ENCODE measurements around the gene SLC30A5.
A peak's percentile ranks its signal among the peaks of the same experiment; 100 is the strongest.

SLC30A5 gene

GRCh38 chr5:69074664-69075521 is 18.9 kb upstream of the SLC30A5 start:
- H3K4me3 ChIP-seq (ENCODE audit: low read length in 2 of 2), result no peak overlapping the region
- no peaks in the 10 kb centered on the region for H3K79me1 ChIP-seq (ENCODE audit: low read depth, low read length)
- H3K4ac ChIP-seq (ENCODE audit: low read length), result no peak overlapping the region
- no CpG with 5 or more reads among the region's 32 CpGs for WGBS, 2 donors (ENCODE audit: extremely low coverage in 2 of 2, insufficient read length in 2 of 2, insufficient replicate concordance in 1 of 2)
- H3K4me1 ChIP-seq (ENCODE audit: control insufficient read depth in 2 of 2, insufficient read depth in 1 of 2, low read depth in 1 of 2, low read length in 2 of 2), result no peaks in the 10 kb centered on the region
- no peak overlapping the region for H3K27ac ChIP-seq (replicated peaks; ENCODE audit: low read length)
- H3K23ac ChIP-seq (ENCODE audit: low read depth, low read length, poor library complexity), result peak overlapping the region; percentile 65
- H3K36me3 ChIP-seq (replicated peaks in 1 of 2; ENCODE audit: control insufficient read depth in 2 of 2, insufficient read depth in 2 of 2, low read length in 2 of 2), result no peaks in the 10 kb centered on the region
- H2BK120ac ChIP-seq (ENCODE audit: low read depth, low read length), result no peak overlapping the region
- H3K27me3 ChIP-seq (ENCODE audit: control insufficient read depth in 3 of 3, insufficient read depth in 3 of 3, low read depth in 1 of 3, low read length in 3 of 3), result no peaks in the 10 kb centered on the region
- peak overlapping the region; percentile 57 for H3K18ac ChIP-seq (ENCODE audit: low read length)
- peak overlapping the region; percentile 36 for H2AFZ ChIP-seq (ENCODE audit: low read length)
- H3K9ac ChIP-seq (ENCODE audit: low read depth, low read length, poor library complexity), result no peak overlapping the region
- H3K14ac ChIP-seq (ENCODE audit: low read length), result peak overlapping the region; percentile 71
- DNase-seq (ENCODE audit: low spot score), result no peak
- H3K4me2 ChIP-seq (ENCODE audit: insufficient read depth, low read length, poor library complexity, severe bottlenecking), result no peak overlapping the region
- peak overlapping the region; percentile 38 for H4K91ac ChIP-seq (ENCODE audit: low read depth, low read length, poor library complexity)
- H4K8ac ChIP-seq (ENCODE audit: low read depth, low read length), result no peak overlapping the region
- peak overlapping the region; percentile 58 for H2BK15ac ChIP-seq (ENCODE audit: low read length)
- no peaks in the 10 kb centered on the region for H3K9me3 ChIP-seq (replicated peaks in 1 of 2; ENCODE audit: control insufficient read depth in 2 of 2, insufficient read depth in 1 of 2, low read depth in 1 of 2, low read length in 2 of 2)
- H2AK5ac ChIP-seq (ENCODE audit: low read depth, low read length), result peak overlapping the region; percentile 70
- H2BK12ac ChIP-seq (ENCODE audit: low read length), result no peak overlapping the region
- H2BK5ac ChIP-seq (ENCODE audit: low read length), result peak overlapping the region; percentile 24

GRCh38 chr5:69075522-69076179 is 18.2 kb upstream of the SLC30A5 start:
- Histone ChIP-seq H3K36me3 (replicated peaks in 1 of 2; ENCODE audit: control insufficient read depth in 2 of 2, insufficient read depth in 2 of 2, low read length in 2 of 2) (no peaks in the 10 kb centered on the region), H3K18ac (ENCODE audit: low read length) (no peak overlapping the region), H3K4me2 (ENCODE audit: insufficient read depth, low read length, poor library complexity, severe bottlenecking) (no peak overlapping the region), H2BK120ac (ENCODE audit: low read depth, low read length) (no peak overlapping the region), H2AFZ (ENCODE audit: low read length) (peak overlapping the region; percentile 36), H2AK5ac (ENCODE audit: low read depth, low read length) (no peak overlapping the region), H3K4ac (ENCODE audit: low read length) (no peak overlapping the region), H3K4me3 (ENCODE audit: low read length in 2 of 2) (no peak overlapping the region), H3K9me3 (replicated peaks in 1 of 2; ENCODE audit: control insufficient read depth in 2 of 2, insufficient read depth in 1 of 2, low read depth in 1 of 2, low read length in 2 of 2) (no peaks in the 10 kb centered on the region), H2BK5ac (ENCODE audit: low read length) (no peak overlapping the region), H3K27me3 (ENCODE audit: control insufficient read depth in 3 of 3, insufficient read depth in 3 of 3, low read depth in 1 of 3, low read length in 3 of 3) (no peaks in the 10 kb centered on the region), H3K79me1 (ENCODE audit: low read depth, low read length) (no peaks in the 10 kb centered on the region), H3K14ac (ENCODE audit: low read length) (peak overlapping the region; percentile 71), H3K27ac (replicated peaks; ENCODE audit: low read length) (no peak overlapping the region), H2BK15ac (ENCODE audit: low read length) (peak overlapping the region; percentile 58), H3K9ac (ENCODE audit: low read depth, low read length, poor library complexity) (no peak overlapping the region), H3K23ac (ENCODE audit: low read depth, low read length, poor library complexity) (peak overlapping the region; percentile 65), H2BK12ac (ENCODE audit: low read length) (no peak overlapping the region), H4K91ac (ENCODE audit: low read depth, low read length, poor library complexity) (no peak overlapping the region), H3K4me1 (ENCODE audit: control insufficient read depth in 2 of 2, insufficient read depth in 1 of 2, low read depth in 1 of 2, low read length in 2 of 2) (no peaks in the 10 kb centered on the region), H4K8ac (ENCODE audit: low read depth, low read length) (no peak overlapping the region)
- no CpG with 5 or more reads among the region's 14 CpGs for WGBS, 2 donors (ENCODE audit: extremely low coverage in 2 of 2, insufficient read length in 2 of 2, insufficient replicate concordance in 1 of 2)
- no peak for DNase-seq (ENCODE audit: low spot score)

- Histone ChIP-seq H2AK5ac (ENCODE audit: low read depth, low read length) (no peak overlapping the region), H3K23ac (ENCODE audit: low read depth, low read length, poor library complexity) (no peak overlapping the region), H3K36me3 (replicated peaks in 1 of 2; ENCODE audit: control insufficient read depth in 2 of 2, insufficient read depth in 2 of 2, low read length in 2 of 2) (no peaks in the 10 kb centered on the region), H2BK12ac (ENCODE audit: low read length) (no peak overlapping the region), H3K4me1 (ENCODE audit: control insufficient read depth in 2 of 2, insufficient read depth in 1 of 2, low read depth in 1 of 2, low read length in 2 of 2) (no peaks in the 10 kb centered on the region), H3K9ac (ENCODE audit: low read depth, low read length, poor library complexity) (no peak overlapping the region), H2BK15ac (ENCODE audit: low read length) (no peak overlapping the region), H3K79me1 (ENCODE audit: low read depth, low read length) (no peaks in the 10 kb centered on the region), H2BK120ac (ENCODE audit: low read depth, low read length) (no peak overlapping the region), H3K27me3 (ENCODE audit: control insufficient read depth in 3 of 3, insufficient read depth in 3 of 3, low read depth in 1 of 3, low read length in 3 of 3) (peaks cover 0 to 8% (median 0%) of the 10 kb centered on the region in 3 experiments), H3K9me3 (replicated peaks in 1 of 2; ENCODE audit: control insufficient read depth in 2 of 2, insufficient read depth in 1 of 2, low read depth in 1 of 2, low read length in 2 of 2) (no peaks in the 10 kb centered on the region), H3K4me3 (ENCODE audit: low read length in 2 of 2) (no peak overlapping the region), H2BK5ac (ENCODE audit: low read length) (no peak overlapping the region), H3K4me2 (ENCODE audit: insufficient read depth, low read length, poor library complexity, severe bottlenecking) (no peak overlapping the region), H3K14ac (ENCODE audit: low read length) (no peak overlapping the region), H4K91ac (ENCODE audit: low read depth, low read length, poor library complexity) (no peak overlapping the region), H4K8ac (ENCODE audit: low read depth, low read length) (no peak overlapping the region), H3K4ac (ENCODE audit: low read length) (no peak overlapping the region), H3K18ac (ENCODE audit: low read length) (no peak overlapping the region), H3K27ac (replicated peaks; ENCODE audit: low read length) (no peak overlapping the region), H2AFZ (ENCODE audit: low read length) (no peak overlapping the region)
- no CpG with 5 or more reads among the region's 2 CpGs for WGBS, 2 donors (ENCODE audit: extremely low coverage in 2 of 2, insufficient read length in 2 of 2, insufficient replicate concordance in 1 of 2)
- no peak for DNase-seq (ENCODE audit: low spot score)
Observed at GRCh38 chr5:69078921-69079540, 14.8 kb upstream of the SLC30A5 start.

- H3K79me1 ChIP-seq (ENCODE audit: low read depth, low read length), result no peaks in the 10 kb centered on the region
Observed at GRCh38 chr5:69079556-69079955, 14.3 kb upstream of the SLC30A5 start.

More at GRCh38 chr5:69079556-69079955, 14.3 kb upstream of the SLC30A5 start:
- Histone ChIP-seq H3K4me2 (ENCODE audit: insufficient read depth, low read length, poor library complexity, severe bottlenecking) (no peak overlapping the region), H4K8ac (ENCODE audit: low read depth, low read length) (no peak overlapping the region), H3K9me3 (replicated peaks in 1 of 2; ENCODE audit: control insufficient read depth in 2 of 2, insufficient read depth in 1 of 2, low read depth in 1 of 2, low read length in 2 of 2) (no peaks in the 10 kb centered on the region), H3K36me3 (replicated peaks in 1 of 2; ENCODE audit: control insufficient read depth in 2 of 2, insufficient read depth in 2 of 2, low read length in 2 of 2) (no peaks in the 10 kb centered on the region), H4K91ac (ENCODE audit: low read depth, low read length, poor library complexity) (no peak overlapping the region), H3K4me1 (ENCODE audit: control insufficient read depth in 2 of 2, insufficient read depth in 1 of 2, low read depth in 1 of 2, low read length in 2 of 2) (no peaks in the 10 kb centered on the region), H2AFZ (ENCODE audit: low read length) (no peak overlapping the region), H3K27me3 (ENCODE audit: control insufficient read depth in 3 of 3, insufficient read depth in 3 of 3, low read depth in 1 of 3, low read length in 3 of 3) (peaks cover 0 to 9% (median 0%) of the 10 kb centered on the region in 3 experiments), H3K4me3 (ENCODE audit: low read length in 2 of 2) (no peak overlapping the region), H2BK120ac (ENCODE audit: low read depth, low read length) (no peak overlapping the region), H3K4ac (ENCODE audit: low read length) (no peak overlapping the region), H2BK15ac (ENCODE audit: low read length) (no peak overlapping the region), H3K23ac (ENCODE audit: low read depth, low read length, poor library complexity) (no peak overlapping the region), H2BK5ac (ENCODE audit: low read length) (no peak overlapping the region), H2BK12ac (ENCODE audit: low read length) (no peak overlapping the region), H3K14ac (ENCODE audit: low read length) (no peak overlapping the region), H2AK5ac (ENCODE audit: low read depth, low read length) (no peak overlapping the region), H3K9ac (ENCODE audit: low read depth, low read length, poor library complexity) (no peak overlapping the region), H3K27ac (replicated peaks; ENCODE audit: low read length) (no peak overlapping the region), H3K18ac (ENCODE audit: low read length) (no peak overlapping the region)
- DNase-seq (ENCODE audit: low spot score), result no peak
- no CpG with 5 or more reads among the region's 6 CpGs for WGBS, 2 donors (ENCODE audit: extremely low coverage in 2 of 2, insufficient read length in 2 of 2, insufficient replicate concordance in 1 of 2)

Data from neuronal stem cell (in vitro differentiated cells).